Stromal cell of bone marrow (primary cell): ENCODE results near the gene NUF2.

Experiments
- DNase-seq: peaks from one replicate; pipeline ENCODE4 v3.0.0-alpha.2; 2012; ENCODE audit warnings: low read depth

Gene NUF2

DNA sequence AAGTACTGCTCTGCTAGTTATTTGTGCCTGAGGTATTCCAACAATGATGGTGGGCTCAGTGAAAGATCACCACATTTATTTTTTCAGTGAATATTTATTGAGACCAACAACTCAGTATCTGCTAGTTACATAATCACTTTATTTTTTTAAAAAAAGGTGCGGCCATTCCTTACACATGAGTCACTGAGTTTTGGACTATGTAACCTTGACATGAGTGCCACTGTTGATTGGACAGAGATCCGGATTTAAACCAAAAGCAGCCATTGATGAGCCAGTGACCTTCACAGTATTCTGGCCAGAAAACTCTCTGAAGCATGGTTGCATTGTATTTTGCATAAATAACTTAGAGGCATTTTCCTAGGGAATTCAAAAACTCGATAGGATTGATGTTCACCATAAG, 79.5 kb downstream of the NUF2 start:
- no peak for DNase-seq
